Kidney epithelial cell (primary cell): Measurements from ENCODE around the gene TNFRSF18. TPM values are rescaled to one million over a fixed set of nuclear protein-coding genes. Genes with fewer than 3 reads are reported as not detected.

Source experiments
- DNase-seq: peaks from one replicate; pipeline ENCODE4 v3.0.0-alpha.2; 2010; ENCODE audit warnings: low read depth
- H3K27me3 ChIP-seq: 2 replicates; pipeline ENCODE4 v1.6.0; 2011; ENCODE audit warnings: low read length; ENCODE audit not compliant: control insufficient read depth, insufficient read depth
- H3K36me3 ChIP-seq: 2 replicates; pipeline ENCODE4 v1.5.1; 2011; ENCODE audit warnings: low read length; ENCODE audit not compliant: control insufficient read depth, insufficient read depth
- H3K4me3 ChIP-seq: 2 replicates; pipeline ENCODE4 v1.5.1; 2011; ENCODE audit warnings: low read depth, mild to moderate bottlenecking, control low read depth, low read length
- CTCF ChIP-seq: IDR thresholded peaks from 2 replicates; pipeline ENCODE4 v1.5.1; 2011; ENCODE audit warnings: mild to moderate bottlenecking, moderate library complexity, low read length, control low read depth, inconsistent platforms; ENCODE audit not compliant: insufficient read depth, poor library complexity, severe bottlenecking
- total RNA-seq: library from RNA; depleted of rRNA; stranded (reverse); fragments of >200 nt; gene quantifications from 2 replicates; pipeline ENCODE4 v1.2.3, GENCODE V29; 2015

The TNFRSF18 gene
- total RNA-seq, 1 donor from 2014 or later: 0.67 TPM

GRCh38 chr1:1242461-1243265 is 36.3 kb upstream of the TNFRSF18 start:
- no peak for DNase-seq
- Histone ChIP-seq H3K27me3 (peaks cover 67% of the 10 kb centered on the region), H3K36me3 (no peaks in the 10 kb centered on the region), H3K4me3 (no peak overlapping the region)
- TF ChIP-seq CTCF: no peak

DNA sequence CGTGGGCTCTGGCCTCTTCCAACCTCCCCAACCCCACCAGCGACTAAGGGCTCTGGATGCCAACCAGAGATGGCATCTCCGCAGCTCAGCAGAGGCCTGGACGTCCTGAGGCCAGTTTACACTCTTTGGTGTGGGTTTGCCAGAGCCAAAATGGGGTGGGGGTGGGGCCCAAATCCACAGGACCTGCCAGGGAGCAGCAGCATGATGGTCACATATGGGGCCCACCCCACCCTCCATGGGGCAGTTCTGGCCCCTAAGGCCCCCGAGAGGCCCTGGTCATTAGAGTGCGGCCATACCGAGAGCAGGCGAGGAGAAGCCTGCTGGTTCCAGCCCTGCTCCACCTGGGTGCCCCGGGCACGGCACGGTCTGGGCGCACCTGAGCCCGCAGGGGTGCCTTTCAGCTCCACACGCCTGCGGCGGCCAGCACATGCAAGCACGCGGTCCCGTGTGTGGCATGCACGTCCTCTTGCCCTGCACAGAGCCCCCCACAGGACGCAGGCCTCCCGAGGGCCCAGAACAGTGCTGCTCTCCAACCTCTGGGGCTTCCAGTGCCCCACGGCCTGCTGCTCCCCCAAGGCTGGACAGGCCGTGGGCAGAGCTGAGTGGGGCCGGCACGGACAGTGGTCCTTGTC is 35.3 kb upstream of the TNFRSF18 start:
- Histone ChIP-seq H3K27me3 (peaks cover 58% of the 10 kb centered on the region), H3K36me3 (no peaks in the 10 kb centered on the region), H3K4me3 (no peak overlapping the region)
- no peak for DNase-seq
- no peak for TF ChIP-seq CTCF

- TF ChIP-seq CTCF: no peak
- Histone ChIP-seq H3K4me3 (no peak overlapping the region), H3K36me3 (no peaks in the 10 kb centered on the region), H3K27me3 (peaks cover 53% of the 10 kb centered on the region)
- no peak for DNase-seq
Measured at GRCh38 chr1:1240822-1241587, 34.6 kb upstream of the TNFRSF18 start.

- peaks cover 46% of the 10 kb centered on the region for H3K27me3 ChIP-seq
- H3K36me3 ChIP-seq: no peaks in the 10 kb centered on the region
- no peak overlapping the region for H3K4me3 ChIP-seq
- TF ChIP-seq CTCF: no peak
- no peak for DNase-seq
Measured at GRCh38 chr1:1240348-1240732, 33.9 kb upstream of the TNFRSF18 start.

- TF ChIP-seq CTCF: no peak
- peaks cover 44% of the 10 kb centered on the region for H3K27me3 ChIP-seq
- DNase-seq: no peak
- no peaks in the 10 kb centered on the region for H3K36me3 ChIP-seq
- no peak overlapping the region for H3K4me3 ChIP-seq
Measured at GRCh38 chr1:1239614-1240347, 33.4 kb upstream of the TNFRSF18 start.
